ENCODE data around the gene PREX1.

Gene PREX1

DNA sequence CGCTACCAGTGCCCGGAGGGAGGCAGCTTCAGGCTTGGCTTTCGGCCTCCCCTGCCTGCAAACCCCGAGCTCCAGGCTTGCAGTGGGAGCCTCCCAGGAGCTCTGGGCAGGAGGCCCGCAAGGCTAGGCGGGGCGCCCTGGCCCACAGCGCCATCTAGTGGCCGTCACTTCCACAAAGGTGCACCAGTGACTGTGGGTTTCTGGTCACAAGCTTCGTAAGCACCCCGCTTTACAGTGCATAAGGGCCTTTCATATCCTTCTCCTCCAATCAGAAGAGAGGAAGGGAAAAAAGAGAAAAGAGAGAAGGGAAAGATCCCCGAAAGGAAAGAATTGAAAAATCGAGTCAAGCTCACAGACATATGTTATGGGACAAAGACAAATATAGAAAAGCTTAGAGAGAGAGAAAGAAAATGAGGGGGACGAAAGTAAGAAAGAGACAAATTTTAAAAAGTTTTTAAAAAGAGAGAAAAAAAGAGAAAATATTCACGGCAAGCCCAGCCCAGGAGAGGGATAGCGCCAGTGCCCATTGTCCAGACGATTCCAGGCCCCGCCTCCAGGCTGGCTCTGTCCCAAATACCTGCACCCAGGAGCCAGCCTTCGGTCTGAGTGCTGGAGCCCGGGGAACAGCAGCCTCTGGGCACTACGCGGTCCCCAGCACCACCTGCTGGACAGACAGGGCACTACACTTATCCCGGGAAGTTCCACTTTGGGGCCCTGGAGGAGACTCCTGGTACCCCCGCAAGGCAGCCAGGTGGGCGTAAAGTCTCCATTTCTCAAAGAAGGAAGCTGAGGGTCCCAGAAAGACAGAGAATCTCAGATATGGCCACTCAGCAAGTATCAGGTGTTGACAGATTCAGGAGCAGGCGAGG is 207.1 kb downstream of the PREX1 start:
- Mint-ChIP-seq H3K27ac (peak overlapping the region; percentile 12), H3K4me3 (no peak overlapping the region), H3K9me3 (no peaks in the 10 kb centered on the region), H3K4me1 (ENCODE audit: low read depth) (peaks cover 7% of the 10 kb centered on the region), H3K36me3 (ENCODE audit: low read depth) (peaks cover 21% of the 10 kb centered on the region), H3K27me3 (no peaks in the 10 kb centered on the region)
- DNase-seq = peak; percentile 83

DNA sequence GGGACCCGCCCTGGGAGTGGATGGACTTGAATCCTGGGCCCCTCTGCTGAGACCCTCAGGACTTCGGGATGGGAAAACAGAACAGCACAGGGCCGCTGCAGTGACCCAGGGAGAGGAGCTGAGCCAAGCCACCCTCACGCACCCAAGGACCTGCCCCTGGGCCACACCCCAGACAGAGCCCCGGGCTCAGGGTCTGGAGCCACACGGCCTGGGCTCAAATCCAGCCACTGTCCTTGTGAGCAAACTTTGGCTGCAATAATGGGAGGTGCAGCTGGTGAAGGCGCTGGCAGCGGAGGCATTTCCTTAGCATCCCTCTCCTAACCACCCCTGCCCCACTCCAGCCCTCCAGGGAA is 207.7 kb downstream of the PREX1 start:
- Mint-ChIP-seq H3K4me3 (no peak overlapping the region), H3K27ac (no peak overlapping the region), H3K4me1 (ENCODE audit: low read depth) (peaks cover 7% of the 10 kb centered on the region), H3K27me3 (no peaks in the 10 kb centered on the region), H3K36me3 (ENCODE audit: low read depth) (peaks cover 15% of the 10 kb centered on the region), H3K9me3 (no peaks in the 10 kb centered on the region)
- DNase-seq = no peak

DNA sequence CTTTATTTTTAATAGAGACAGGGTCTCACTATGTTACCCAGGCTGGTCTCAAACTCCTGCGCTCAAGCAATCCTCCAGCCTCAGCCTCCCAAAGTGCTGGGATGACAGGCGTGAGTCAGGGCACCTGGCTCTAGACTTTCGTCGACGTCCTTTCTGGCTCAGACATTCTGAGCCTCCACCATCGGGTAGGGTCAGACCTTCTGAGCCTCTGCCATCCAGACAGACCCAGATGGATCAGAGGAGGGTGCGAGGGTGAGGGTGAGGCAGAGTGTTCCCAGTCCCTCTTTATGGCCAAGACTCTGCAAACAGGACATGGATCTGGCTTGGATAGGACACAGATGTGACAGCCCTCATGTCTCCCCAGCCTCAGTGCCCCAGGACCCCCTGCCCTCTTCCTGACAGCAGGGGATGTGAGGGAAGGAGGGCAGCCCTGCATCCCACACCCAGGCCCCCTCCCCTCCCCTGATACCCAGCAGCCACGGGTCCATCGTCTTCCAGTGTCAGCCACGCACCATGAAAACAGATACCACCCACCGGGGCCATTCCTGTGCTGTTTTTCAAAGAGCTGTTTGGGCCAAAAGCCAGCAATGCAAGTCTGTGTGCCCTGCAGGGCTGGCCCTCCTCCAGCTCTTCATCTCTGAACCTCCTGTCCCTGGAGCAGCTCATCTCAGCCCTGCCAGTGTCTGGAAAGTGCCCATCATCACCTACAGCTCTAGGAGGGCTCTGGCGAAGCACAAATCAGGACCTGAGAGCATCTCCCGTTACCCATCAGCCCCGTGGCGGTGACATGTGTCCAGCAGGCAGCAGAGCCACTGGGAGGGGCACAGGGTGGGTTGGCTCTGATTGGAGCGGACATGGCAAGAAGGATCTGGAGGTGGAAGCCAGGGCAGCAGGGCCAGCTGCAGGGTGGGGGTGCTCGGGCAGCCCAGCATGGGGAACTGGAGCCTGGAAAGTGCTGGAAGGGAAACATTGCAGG is 208.4 kb downstream of the PREX1 start:
- H3K27me3 Mint-ChIP-seq = no peaks in the 10 kb centered on the region
- H3K4me3 Mint-ChIP-seq = no peak overlapping the region
- no peak overlapping the region for H3K27ac Mint-ChIP-seq
- peaks cover 7% of the 10 kb centered on the region for H3K4me1 Mint-ChIP-seq (ENCODE audit: low read depth)
- no peaks in the 10 kb centered on the region for H3K9me3 Mint-ChIP-seq
- peaks cover 8% of the 10 kb centered on the region for H3K36me3 Mint-ChIP-seq (ENCODE audit: low read depth)
- no peak for DNase-seq

DNA sequence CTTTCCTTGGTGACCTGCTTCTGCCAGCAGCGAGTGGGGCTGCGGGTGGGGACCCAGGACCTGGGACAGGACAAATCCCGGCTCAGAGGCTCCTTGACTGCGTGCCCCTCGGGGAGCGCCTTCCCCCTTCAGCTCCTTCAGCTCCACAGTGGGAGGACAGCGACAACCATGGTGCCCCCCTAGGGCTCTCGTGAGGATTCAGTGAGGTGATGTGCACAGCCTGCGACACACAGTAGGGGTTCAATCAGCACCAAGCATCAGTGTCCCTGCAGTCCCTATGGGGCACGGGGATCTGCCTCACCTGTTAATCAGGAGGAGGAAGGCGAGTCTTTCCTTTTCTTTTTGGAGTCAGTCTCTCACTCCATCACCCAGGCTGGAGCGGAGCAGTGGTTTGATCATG is 209.2 kb downstream of the PREX1 start:
- no peak for DNase-seq
- Mint-ChIP-seq H3K9me3 (no peaks in the 10 kb centered on the region), H3K4me3 (no peak overlapping the region), H3K36me3 (ENCODE audit: low read depth) (peaks cover 5% of the 10 kb centered on the region), H3K27ac (no peak overlapping the region), H3K4me1 (ENCODE audit: low read depth) (peaks cover 7% of the 10 kb centered on the region), H3K27me3 (no peaks in the 10 kb centered on the region)

DNA sequence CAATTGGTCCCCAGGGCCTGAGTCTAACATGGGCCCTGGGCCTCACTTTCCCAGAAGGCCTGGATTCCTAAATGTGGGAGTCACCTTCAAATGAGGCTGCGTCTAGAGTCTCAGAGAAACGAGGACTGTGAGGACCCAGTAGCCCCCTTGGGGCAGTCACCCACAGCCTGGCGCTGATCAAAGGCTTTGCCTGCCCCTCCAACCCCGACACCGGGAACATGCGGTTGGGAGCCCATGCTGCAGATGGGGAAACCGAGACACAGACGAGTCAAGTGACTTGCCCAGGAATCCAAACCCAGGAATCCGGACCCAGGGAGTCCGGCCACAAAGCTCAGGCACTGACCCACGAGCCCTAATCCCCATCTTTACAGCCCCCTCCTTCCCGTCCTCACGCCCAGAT is 209.7 kb downstream of the PREX1 start:
- no peak overlapping the region for H3K27ac Mint-ChIP-seq
- H3K9me3 Mint-ChIP-seq = no peaks in the 10 kb centered on the region
- H3K4me3 Mint-ChIP-seq = no peak overlapping the region
- H3K36me3 Mint-ChIP-seq (ENCODE audit: low read depth) = peaks cover 3% of the 10 kb centered on the region
- no peaks in the 10 kb centered on the region for H3K27me3 Mint-ChIP-seq
- no peak for DNase-seq
- peaks cover 7% of the 10 kb centered on the region for H3K4me1 Mint-ChIP-seq (ENCODE audit: low read depth)

DNA sequence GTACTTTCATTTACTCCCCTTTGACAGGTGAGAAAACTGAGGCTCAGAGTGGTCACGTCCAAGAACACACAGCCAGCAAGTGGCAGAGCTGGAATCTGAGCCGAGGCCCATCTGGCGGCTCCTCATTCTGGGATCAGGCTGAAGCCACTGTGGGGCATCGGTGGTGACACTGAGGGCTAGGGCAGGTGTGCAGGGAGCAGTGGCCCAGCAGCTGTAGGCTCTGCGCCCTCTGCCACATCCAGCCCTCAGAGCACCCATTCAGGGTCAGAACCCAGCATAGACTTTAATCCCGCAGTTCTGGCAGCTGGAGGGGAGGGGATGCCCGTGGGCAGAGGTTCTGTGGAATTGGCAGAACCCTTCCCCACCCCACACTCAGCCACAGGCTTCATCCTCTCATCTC is 210.3 kb downstream of the PREX1 start:
- Mint-ChIP-seq H3K4me1 (ENCODE audit: low read depth) (peaks cover 7% of the 10 kb centered on the region), H3K4me3 (no peak overlapping the region), H3K27me3 (peaks cover 2% of the 10 kb centered on the region), H3K9me3 (no peaks in the 10 kb centered on the region), H3K27ac (no peak overlapping the region), H3K36me3 (ENCODE audit: low read depth) (no peaks in the 10 kb centered on the region)
- no peak for DNase-seq

DNA sequence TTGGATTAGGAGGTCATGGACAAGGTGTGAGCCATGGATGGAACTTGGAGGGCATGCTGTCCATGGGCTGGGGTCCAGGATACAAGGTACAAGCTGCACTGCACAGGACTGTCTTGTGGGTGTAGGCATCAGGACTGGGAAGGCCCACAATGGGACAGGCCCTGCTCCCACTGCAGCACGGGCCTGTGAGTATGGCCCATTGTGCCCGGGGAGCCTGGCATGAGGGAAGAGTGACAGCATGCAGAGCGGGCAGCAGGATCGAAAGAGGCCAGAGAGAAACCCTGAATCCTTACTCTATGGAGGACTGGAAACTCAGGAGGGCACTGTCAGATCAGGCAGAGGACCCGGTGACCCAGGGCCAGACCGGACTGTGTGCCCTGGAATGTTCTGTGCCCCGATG is 211.3 kb downstream of the PREX1 start:
- no peak for DNase-seq
- peaks cover 3% of the 10 kb centered on the region for H3K27me3 Mint-ChIP-seq
- H3K4me3 Mint-ChIP-seq = no peak overlapping the region
- no peaks in the 10 kb centered on the region for H3K9me3 Mint-ChIP-seq
- peaks cover 7% of the 10 kb centered on the region for H3K4me1 Mint-ChIP-seq (ENCODE audit: low read depth)
- H3K27ac Mint-ChIP-seq = no peak overlapping the region
- H3K36me3 Mint-ChIP-seq (ENCODE audit: low read depth) = no peaks in the 10 kb centered on the region

DNA sequence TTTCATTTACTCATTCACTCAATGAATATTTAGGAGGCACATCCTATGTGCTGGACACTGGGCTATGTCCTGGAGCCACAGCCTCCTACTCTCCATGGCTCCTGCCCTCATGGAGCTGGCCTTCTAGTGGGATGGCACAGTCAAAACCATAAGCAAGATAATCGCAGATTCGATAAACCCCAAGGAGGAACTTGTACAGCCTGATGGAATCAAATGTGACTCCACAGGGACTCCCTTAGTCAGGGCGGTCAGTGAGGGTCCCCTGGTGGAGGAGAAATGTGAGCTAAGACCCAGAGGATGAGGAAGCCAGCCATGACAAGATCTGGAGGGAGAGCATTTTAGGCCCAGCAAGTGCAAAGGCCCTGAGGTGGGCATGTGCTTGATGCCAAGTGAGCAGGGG is 211.9 kb downstream of the PREX1 start:
- Mint-ChIP-seq H3K4me1 (ENCODE audit: low read depth) (peaks cover 4% of the 10 kb centered on the region), H3K27me3 (peaks cover 3% of the 10 kb centered on the region), H3K27ac (no peak overlapping the region), H3K36me3 (ENCODE audit: low read depth) (no peaks in the 10 kb centered on the region), H3K4me3 (no peak overlapping the region), H3K9me3 (no peaks in the 10 kb centered on the region)
- no peak for DNase-seq

DNA sequence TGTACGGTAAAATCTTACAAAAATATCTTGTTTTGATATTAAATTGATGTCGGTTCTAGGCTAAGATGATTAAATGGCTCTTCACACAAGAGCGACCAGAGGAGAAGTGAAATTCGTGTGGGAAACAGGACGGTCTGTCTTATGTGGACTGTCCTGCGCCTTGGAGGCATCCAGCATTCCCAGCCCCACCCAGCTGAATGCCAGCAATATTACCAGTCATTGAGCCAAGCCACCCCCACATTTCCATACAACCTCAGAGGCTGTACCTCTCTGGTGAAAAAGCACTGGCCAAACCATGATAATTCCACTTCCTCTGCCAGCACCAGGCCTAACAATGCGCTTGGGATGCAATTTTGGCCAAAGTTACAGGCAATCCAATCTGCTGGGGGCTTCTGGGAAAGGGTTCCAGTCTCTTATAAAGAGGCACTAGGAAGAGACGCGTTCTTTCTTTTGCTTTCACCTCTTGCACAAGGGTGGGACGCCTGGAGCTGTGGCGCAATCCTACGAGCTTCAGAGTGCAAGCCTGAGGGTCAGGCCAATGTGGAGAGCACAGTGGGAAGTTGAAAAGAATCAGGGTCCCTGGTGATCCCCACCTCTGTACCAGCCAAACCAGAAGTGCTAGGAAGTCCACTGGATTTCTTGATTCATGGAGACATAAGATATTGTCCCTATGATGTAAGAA is 213.1 kb downstream of the PREX1 start:
- Mint-ChIP-seq H3K27ac (no peak overlapping the region), H3K27me3 (peaks cover 3% of the 10 kb centered on the region), H3K4me3 (no peak overlapping the region), H3K9me3 (no peaks in the 10 kb centered on the region), H3K4me1 (ENCODE audit: low read depth) (peaks cover 5% of the 10 kb centered on the region), H3K36me3 (ENCODE audit: low read depth) (no peaks in the 10 kb centered on the region)
- DNase-seq = peak; percentile 3

DNA sequence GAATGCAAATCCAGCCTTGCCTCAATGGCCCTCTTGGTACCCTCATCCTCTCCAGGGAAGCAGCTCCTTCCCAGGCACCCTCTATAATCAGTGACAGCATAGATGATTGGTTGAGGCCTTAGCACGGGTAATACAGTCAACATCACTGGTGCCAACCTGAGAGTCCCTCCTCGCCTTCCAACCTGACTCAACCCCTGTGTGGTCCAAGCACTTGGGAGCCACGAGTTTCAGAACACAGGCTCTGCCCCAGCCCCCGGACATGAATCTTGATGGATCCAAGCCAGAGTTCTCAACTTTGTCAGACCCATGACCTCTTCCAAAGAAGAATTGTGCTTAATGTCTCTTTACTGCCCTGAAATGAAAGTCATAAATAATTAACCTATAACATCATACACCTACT is 213.9 kb downstream of the PREX1 start:
- no peak overlapping the region for H3K27ac Mint-ChIP-seq
- peaks cover 3% of the 10 kb centered on the region for H3K27me3 Mint-ChIP-seq
- H3K9me3 Mint-ChIP-seq = no peaks in the 10 kb centered on the region
- no peaks in the 10 kb centered on the region for H3K36me3 Mint-ChIP-seq (ENCODE audit: low read depth)
- peaks cover 11% of the 10 kb centered on the region for H3K4me1 Mint-ChIP-seq (ENCODE audit: low read depth)
- no peak overlapping the region for H3K4me3 Mint-ChIP-seq
- DNase-seq = no peak

DNA sequence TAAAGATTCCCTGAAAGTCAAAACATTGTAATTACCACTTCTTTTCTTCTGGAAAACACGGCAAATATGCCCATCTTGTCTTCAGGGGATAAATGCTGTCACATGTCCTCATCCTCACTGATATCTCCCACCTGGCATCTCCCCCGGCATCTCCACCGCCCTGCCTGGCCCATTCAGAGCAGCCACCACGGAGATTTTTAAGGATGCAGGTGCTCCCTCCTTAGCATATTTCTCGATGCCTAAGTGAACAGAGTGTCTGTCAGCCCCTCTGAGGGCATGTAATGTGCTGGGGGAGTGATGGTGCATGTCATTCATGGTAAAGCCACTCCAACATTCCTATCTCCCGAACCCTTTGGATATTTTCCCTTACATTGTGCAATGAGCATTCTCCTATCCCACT is 215.5 kb downstream of the PREX1 start:
- H3K36me3 Mint-ChIP-seq (ENCODE audit: low read depth) = no peaks in the 10 kb centered on the region
- H3K27ac Mint-ChIP-seq = no peak overlapping the region
- peaks cover 11% of the 10 kb centered on the region for H3K4me1 Mint-ChIP-seq (ENCODE audit: low read depth)
- no peak overlapping the region for H3K4me3 Mint-ChIP-seq
- DNase-seq = no peak
- no peaks in the 10 kb centered on the region for H3K9me3 Mint-ChIP-seq
- H3K27me3 Mint-ChIP-seq = peaks cover 3% of the 10 kb centered on the region

DNA sequence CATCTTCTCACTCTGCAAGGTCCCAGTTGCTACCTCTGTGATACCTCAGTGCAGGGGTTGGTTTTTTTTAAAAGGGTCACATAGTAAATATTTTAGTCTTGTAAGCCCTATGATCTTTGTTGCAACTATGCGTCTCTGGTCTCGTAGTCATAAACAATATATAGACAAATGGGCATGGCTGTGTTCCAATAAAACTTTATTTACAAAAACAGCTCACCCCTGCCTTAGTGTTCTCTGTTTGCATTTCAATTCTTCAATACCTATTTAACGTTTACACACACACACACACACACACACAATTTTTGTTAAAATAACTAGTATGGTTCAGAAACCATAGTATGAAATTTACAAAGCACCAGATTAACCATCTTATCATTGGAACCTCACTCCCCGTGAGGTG is 216.8 kb downstream of the PREX1 start:
- Mint-ChIP-seq H3K4me3 (no peak overlapping the region), H3K36me3 (ENCODE audit: low read depth) (no peaks in the 10 kb centered on the region), H3K27ac (no peak overlapping the region), H3K4me1 (ENCODE audit: low read depth) (peaks cover 11% of the 10 kb centered on the region), H3K27me3 (peaks cover 3% of the 10 kb centered on the region), H3K9me3 (no peaks in the 10 kb centered on the region)
- DNase-seq = no peak

DNA sequence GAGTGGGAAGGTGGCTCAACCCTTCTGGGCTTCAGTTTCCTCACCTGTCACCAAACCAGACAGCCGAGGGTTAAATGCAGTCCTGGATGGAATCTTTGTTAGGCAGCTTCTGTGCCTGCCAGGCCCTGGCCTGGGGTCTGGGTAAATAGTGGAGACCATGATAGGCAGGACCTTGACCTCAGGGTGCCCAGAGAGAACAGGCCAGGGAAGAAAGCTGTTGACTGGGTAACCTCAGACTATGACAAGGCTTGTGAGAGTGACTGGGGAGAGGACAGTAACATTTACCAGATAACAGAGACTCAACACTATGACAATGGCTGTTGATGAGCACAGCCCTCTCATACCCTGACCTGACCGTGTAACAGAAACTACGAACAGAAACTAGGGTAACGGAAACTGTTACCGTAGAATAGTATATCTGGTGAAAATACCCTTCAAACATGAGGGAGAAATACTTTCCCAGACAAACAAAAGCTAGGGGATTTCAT is 218.3 kb downstream of the PREX1 start:
- H3K4me3 Mint-ChIP-seq = no peak overlapping the region
- peaks cover 11% of the 10 kb centered on the region for H3K4me1 Mint-ChIP-seq (ENCODE audit: low read depth)
- peaks cover 6% of the 10 kb centered on the region for H3K27me3 Mint-ChIP-seq
- DNase-seq = no peak
- no peaks in the 10 kb centered on the region for H3K36me3 Mint-ChIP-seq (ENCODE audit: low read depth)
- H3K27ac Mint-ChIP-seq = peak overlapping the region; percentile 27
- H3K9me3 Mint-ChIP-seq = no peaks in the 10 kb centered on the region

DNA sequence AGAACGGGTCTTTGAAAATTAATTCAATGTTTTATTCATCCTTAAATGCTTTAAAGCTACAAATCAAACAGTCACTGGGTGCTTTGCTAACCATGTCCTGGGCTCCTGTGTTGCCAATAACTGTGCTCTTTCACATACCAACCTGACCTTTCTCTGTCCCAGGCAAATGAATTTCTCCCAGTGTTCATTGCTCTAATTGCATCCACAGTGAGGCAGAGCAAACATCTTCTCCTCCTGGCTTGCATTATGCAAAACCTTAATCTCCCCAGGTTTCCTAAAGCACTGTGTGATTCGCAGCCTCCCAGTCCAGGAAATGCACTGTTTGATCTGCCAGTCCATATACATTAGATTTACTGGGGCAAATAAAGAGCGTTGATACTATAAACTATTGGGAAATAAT is 219.0 kb downstream of the PREX1 start:
- peaks cover 11% of the 10 kb centered on the region for H3K4me1 Mint-ChIP-seq (ENCODE audit: low read depth)
- H3K27me3 Mint-ChIP-seq = peaks cover 6% of the 10 kb centered on the region
- H3K36me3 Mint-ChIP-seq (ENCODE audit: low read depth) = no peaks in the 10 kb centered on the region
- H3K27ac Mint-ChIP-seq = no peak overlapping the region
- H3K9me3 Mint-ChIP-seq = no peaks in the 10 kb centered on the region
- no peak for DNase-seq
- no peak overlapping the region for H3K4me3 Mint-ChIP-seq
